SK-N-DZ (cell line): ENCODE data around the gene PPP1R1A.

Source experiments
- DNase-seq: peaks from one replicate; pipeline ENCODE4 v3.0.0-alpha.2; 2015; ENCODE audit warnings: low spot score

Gene PPP1R1A

DNA sequence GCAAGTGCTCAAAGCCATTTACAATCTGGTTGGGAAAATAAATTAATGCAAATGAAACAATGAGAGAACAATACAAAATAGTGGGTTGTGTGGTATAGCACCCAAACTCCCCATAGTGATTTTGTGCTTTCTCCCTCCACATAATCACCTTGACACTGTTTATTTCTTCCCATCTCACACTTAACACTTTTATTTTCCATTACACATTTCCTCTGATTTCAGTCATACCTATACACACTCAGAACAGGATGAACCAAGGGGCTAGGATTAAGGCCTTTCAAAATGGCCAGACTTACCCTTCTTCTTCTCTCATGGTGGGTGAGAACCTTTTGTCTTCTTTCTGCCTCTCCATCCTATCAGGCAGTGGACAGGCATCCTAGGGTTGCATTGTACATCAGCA lies 53.0 kb downstream of the PPP1R1A start:
- DNase-seq = no peak

DNA sequence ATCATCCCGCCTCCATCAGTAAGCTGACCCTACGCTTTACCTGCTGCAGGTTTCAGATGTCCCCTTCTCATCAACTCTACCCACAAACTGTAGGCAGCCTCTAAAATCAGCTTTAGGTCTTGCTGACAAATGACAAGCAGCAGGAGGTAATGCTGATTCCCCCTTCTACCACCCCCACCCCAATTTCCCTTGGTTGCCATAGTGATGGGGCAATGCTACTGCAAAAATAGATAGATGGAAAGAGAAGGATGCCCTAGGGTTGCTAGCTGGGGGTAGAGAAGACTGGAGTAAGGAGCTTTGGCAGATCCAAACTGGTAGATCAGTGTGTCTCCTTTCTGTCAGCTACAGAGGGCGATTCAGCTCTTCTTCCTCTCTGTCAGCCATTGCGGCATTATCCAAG lies 58.9 kb downstream of the PPP1R1A start:
- DNase-seq = no peak
